Measurements from ENCODE around the gene MYBPHL. TPM values are rescaled to one million over a fixed set of nuclear protein-coding genes. Genes with fewer than 3 reads are reported as not detected.

Gene MYBPHL
- total RNA-seq, 4 donors from 2014 or later: not detected

GRCh38 chr1:109304226-109304920, 2.4 kb downstream of the MYBPHL start:
- intact Hi-C loops (cut with DNase I; ENCODE audit: low total_unique reads): no loop called here
- WGBS, 2 donors: 46 to 66% methylated on average over 8 of the region's 8 CpGs

GRCh38 chr1:109301874-109302273, 4.9 kb downstream of the MYBPHL start:
- no peak for DNase-seq (ENCODE audit: low spot score in 2 of 2)
- intact Hi-C loops (cut with DNase I; ENCODE audit: low total_unique reads): no loop called here
- H3K4me3 ChIP-seq (ENCODE audit: low read depth, poor library complexity, severe bottlenecking): no peak overlapping the region
- TF ChIP-seq POLR2A (IDR thresholded peaks at IDR 0.05) (no peak), CTCF (IDR thresholded peaks at IDR 0.05) (no peak)
- 82 to 89% methylated on average over 5 of the region's 5 CpGs for WGBS, 2 donors

More at GRCh38 chr1:109304226-109304920, 2.4 kb downstream of the MYBPHL start:
- no peak for DNase-seq (ENCODE audit: low spot score in 2 of 2)
- no peak overlapping the region for H3K4me3 ChIP-seq (ENCODE audit: low read depth, poor library complexity, severe bottlenecking)
- no peak for TF ChIP-seq CTCF (IDR thresholded peaks at IDR 0.05)
- no peak for TF ChIP-seq POLR2A (IDR thresholded peaks at IDR 0.05)

- intact Hi-C loops (cut with DNase I; ENCODE audit: low total_unique reads): no loop called here
- 86 to 90% methylated on average over 16 of the region's 16 CpGs for WGBS, 2 donors
Observed at GRCh38 chr1:109300650-109301151, 6.1 kb downstream of the MYBPHL start.

GRCh38 chr1:109299558-109300343, 7.1 kb downstream of the MYBPHL start:
- intact Hi-C loops (cut with DNase I; ENCODE audit: low total_unique reads): no loop called here
- no peak for TF ChIP-seq POLR2A (IDR thresholded peaks at IDR 0.05)
- no peak for TF ChIP-seq CTCF (IDR thresholded peaks at IDR 0.05)

More at GRCh38 chr1:109300650-109301151, 6.1 kb downstream of the MYBPHL start:
- no peak for DNase-seq (ENCODE audit: low spot score in 2 of 2)
- H3K4me3 ChIP-seq (ENCODE audit: low read depth, poor library complexity, severe bottlenecking): no peak overlapping the region
- no peak for TF ChIP-seq POLR2A (IDR thresholded peaks at IDR 0.05)
- TF ChIP-seq CTCF (IDR thresholded peaks at IDR 0.05): no peak

GRCh38 chr1:109298666-109299557, 7.9 kb downstream of the MYBPHL start:
- no peak for TF ChIP-seq POLR2A (IDR thresholded peaks at IDR 0.05)
- no peak overlapping the region for H3K4me3 ChIP-seq (ENCODE audit: low read depth, poor library complexity, severe bottlenecking)
- DNase-seq (ENCODE audit: low spot score in 2 of 2): no peak
- intact Hi-C loops (cut with DNase I; ENCODE audit: low total_unique reads): no loop called here
- WGBS, 2 donors: 31 to 38% methylated on average over 11 of the region's 11 CpGs

More at GRCh38 chr1:109299558-109300343, 7.1 kb downstream of the MYBPHL start:
- H3K4me3 ChIP-seq (ENCODE audit: low read depth, poor library complexity, severe bottlenecking): no peak overlapping the region
- no peak for DNase-seq (ENCODE audit: low spot score in 2 of 2)
- WGBS, 2 donors: 77 to 80% methylated on average over 20 of the region's 20 CpGs
